OCI-LY3 (cell line): ENCODE data around the gene MED27.

Experiments
- CTCF ChIP-seq: fragments of 200-600, 300-600 bp; sonication (generic); IDR thresholded peaks from 2 replicates; pipeline ENCODE4 v1.5.1; 2014; ENCODE audit warnings: antibody characterized with exemption, low read length, low read depth
- EZH2phosphoT487 ChIP-seq: fragments of 200-600 bp; shearing (Covaris generic); IDR thresholded peaks from 2 replicates; pipeline ENCODE4 v1.6.1; 2018; ENCODE audit warnings: antibody characterized with exemption, mixed run types, low read depth

DNA sequence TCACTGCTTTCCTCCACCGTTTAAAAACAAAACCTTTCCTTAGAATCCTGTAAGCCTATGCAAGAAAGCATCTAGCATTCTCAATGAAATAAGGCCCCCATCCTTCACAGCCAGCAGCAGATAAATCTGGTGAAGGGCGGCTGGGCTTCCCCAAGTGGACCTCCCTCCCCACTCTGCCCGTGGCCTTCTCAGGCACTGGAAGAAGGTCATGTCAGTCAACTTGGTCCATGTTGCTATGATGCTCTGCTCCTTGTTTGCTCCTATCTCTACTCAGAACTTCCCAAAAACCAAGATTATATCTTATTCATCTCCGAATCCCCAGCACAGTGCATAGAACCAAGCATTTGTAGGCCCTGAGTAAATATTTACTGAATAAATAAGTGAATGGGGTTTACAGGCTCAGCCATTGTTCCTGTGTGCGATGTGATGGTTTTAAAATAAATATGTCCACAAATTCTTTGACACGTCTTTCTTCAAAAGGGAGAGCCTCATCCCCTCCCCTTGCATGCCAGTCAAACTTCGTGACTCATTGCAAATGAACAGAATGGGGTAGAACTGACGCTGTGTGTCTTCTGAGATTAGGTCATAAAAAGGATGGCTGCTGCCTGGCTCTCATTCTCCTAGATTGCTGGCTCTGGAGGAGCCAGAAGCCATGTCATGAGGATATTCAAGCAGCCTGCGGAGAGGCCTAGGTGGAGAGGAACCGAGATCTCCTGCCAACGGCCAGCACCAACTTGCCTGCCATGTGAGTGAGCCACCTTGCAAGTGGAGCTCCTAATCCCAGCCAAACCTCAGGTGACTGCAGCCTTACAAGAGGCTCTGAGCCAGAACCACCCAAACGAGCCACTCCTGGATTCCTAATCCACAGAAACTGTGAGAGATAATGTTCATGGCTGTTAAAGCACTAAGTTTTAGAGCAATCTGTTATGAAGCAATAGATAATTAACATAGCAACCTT lies 70.5 kb downstream of the MED27 start:
- TF ChIP-seq CTCF: no peak
- TF ChIP-seq EZH2phosphoT487: no peak
